ENCODE results near the gene ENTREP1. TPM values are rescaled to one million over a fixed set of nuclear protein-coding genes. Genes with fewer than 3 reads are reported as not detected.
"Not testable (repeated sequence)": the region's sequence is repeated elsewhere in the genome, so short reads cannot be mapped to it uniquely, and the experiment has no call there.

Gene ENTREP1
- polyA plus RNA-seq (ENCODE audit: insufficient read length in 4 of 4): 1 to 10 TPM; 2.9 to 8.9 (median 3.7) TPM

- DNase-seq (ENCODE audit: low read depth in 4 of 4, low spot score in 3 of 4): peak in 3 of 4 donors; percentile 19 to 36 (median 20)
These were observed at the start of gene ENTREP1 for GRCh38 chr9:69324549-69325401. Gene ENTREP1 (plus strand): TSS chr9:69325215. CDS start chr9:69325310, 95 bp downstream.

DNA sequence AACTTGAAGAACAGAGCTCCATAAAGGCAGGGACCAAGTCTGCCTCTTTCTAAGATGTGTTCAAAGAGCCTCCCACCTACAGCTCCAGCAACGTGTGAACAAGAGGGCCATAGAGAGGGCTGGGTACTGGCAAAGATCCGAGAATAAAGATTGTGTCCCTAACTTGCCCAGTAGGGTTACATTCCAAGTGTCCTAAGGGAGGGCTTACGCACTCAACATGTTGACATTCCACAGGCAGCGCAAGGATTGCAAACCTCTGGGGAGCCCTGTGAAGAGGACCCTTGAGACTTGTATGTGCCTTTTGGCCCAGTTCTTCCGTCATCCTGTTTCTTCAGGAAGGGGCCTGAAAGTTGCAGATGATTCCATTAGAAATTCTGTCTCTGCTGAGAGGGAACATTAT, 48.2 kb upstream of the ENTREP1 start:
- DNase-seq (ENCODE audit: low read depth in 4 of 4, low spot score in 3 of 4): no peak

DNA sequence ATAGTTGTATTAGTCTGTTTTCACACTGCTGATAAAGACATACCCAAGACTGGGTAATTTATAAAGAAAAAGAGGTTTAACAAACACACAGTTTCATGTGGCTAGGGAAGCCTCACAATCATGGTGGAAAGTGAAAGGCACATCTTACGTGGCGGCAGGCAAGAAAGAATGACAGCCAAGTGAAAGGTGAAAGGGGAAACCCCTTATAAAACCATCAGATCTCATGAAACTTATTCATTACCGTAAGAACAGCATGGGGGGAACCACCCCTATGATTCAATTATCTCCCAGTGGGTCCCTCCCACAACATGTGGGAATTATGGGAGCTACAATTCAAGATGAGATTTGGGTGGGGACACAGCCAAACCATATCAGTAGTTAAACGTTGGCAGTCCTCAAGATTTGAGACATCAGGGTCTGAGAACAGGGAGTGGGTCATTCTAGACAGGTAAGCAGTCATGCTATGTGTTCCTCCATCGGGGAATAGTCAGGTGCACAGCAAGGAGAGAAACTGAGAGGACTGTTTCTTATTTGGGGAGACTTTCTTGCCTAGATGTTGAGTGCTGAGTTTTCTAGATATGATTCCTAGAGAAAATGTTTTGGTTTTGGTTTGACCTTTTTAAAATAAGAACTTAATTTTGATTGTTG, 45.8 kb upstream of the ENTREP1 start:
- no peak for DNase-seq (ENCODE audit: low read depth in 4 of 4, low spot score in 3 of 4)

GRCh38 chr9:69279733-69280132, 45.3 kb upstream of the ENTREP1 start:
- DNase-seq (ENCODE audit: low read depth in 4 of 4, low spot score in 3 of 4): no peak

- no peak for DNase-seq (ENCODE audit: low read depth in 4 of 4, low spot score in 3 of 4)
These were observed 42.0 kb upstream of the ENTREP1 start for GRCh38 chr9:69283003-69283402.

DNA sequence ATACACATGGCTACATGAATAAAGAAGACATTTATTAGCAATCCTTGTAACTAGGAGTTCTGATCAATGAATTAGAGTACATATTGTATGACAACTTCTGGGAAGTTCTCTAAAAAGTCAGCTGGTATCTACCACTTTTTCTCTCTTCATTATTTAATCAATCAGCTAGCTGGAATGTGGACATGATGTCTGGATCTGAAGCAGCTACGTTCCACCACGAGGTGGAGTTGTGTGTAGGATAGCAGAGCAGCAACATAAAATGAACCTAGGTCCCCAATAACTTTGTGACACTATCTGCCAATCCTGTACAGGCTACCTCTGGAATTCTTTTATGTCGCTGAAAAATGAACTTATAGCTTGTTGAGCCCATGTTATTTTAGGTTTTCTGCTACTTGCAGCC, 32.9 kb upstream of the ENTREP1 start:
- no peak for DNase-seq (ENCODE audit: low read depth in 4 of 4, low spot score in 3 of 4)

DNA sequence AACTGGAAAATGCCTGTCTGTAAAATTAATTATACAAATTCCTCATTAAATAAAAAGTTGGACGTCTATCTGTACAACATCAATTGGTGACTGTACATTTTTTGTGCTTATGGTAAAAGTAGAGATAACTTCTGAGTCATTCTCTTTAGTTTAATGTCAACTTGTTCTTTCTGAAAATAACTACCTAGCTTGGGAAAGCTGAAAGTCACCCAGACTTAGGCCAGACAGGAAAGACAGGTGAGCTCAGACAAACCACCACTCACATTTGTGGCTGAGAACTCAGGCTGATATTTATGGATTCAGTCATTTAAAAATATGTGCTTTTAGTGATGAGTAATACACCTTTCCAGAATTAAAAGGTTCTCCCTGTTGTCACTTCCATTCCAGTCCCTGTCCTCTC, 31.9 kb upstream of the ENTREP1 start:
- DNase-seq (ENCODE audit: low read depth in 4 of 4, low spot score in 3 of 4): no peak

DNA sequence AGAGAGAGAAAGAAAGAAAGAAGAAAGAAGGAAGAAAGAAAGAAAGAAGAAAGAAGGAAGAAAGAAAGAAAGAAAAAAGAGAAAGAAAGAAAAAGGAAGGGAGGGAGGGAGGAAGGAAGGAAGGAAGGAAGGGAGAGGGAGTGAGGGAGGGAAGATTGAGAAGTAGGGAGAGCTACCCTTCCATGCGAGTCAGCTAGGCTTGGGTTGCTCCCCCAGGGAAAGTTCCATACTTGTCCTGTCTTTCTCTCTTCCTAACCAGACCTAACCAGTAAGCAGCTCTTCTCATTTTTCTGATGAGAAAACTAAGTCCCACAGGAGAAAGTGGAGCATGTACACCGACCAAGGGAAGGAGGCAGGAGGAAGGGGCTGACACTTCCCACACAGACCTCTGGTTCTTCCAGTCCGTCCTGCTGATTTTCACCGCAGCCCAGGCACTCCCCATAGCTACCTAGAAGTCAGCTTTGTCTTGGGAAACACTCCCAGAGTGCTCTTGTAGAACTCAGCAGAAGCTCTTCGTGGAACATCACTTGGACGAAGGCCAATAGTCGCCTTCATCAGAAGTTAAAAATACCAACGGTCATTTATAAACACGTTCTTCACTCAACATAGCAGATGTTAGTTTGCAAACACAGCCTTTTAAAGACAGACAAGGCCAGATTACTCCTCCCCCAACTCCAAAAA, 29.0 kb upstream of the ENTREP1 start:
- no peak for DNase-seq (ENCODE audit: low read depth in 4 of 4, low spot score in 3 of 4)

DNA sequence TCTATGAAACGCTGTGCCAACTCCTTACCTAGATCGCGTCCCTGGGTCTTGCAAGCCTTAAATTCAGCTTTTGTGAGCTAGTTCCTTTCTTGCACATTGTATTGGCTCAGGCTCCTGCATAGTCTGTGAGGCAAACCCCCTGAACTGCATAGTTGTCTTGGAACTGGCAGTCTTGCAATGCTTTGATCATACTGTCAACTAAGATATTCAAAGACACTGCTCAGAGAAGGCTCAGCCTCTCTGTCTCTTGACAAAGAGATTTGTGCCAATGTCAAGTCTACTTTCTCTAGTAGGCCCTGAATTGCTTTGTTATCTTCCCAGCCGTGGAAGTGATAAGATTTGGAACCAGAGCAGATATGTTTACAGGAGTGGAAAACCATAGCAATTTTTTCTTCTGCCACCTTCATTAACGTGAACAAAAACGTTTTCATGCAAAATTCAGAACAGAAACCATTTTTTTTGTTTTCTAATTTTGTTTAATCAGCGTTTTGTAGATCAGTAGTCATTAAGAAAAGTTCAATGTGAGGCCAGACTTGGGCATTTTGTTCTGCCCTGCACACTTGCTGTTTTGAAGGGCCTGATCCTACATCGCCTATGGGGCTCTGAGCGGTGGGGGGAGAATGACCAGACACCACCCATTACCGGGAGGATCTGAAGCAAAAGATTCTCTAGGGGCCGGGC, 27.6 kb upstream of the ENTREP1 start:
- no peak for DNase-seq (ENCODE audit: low read depth in 4 of 4, low spot score in 3 of 4)

DNA sequence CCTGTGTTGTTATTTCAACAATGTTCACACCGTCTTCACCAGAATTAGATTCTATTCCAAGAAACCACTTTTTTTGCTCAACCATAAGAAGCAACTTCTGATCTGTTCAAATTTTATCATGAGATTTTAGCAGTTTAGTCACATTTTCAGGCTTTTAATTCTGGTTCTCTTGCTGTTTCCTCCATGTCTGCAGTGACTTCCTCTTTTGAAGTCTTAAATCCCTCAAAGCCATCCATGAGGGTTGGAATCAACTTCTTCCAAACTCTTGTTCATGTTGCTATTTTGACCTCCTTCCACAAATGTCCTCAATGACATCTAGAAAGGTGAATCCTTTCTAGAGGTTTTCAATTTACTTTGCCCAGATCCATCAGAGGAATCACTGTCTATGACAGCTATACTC, 25.7 kb upstream of the ENTREP1 start:
- no peak for DNase-seq (ENCODE audit: low read depth in 4 of 4, low spot score in 3 of 4)

GRCh38 chr9:69299826-69300225, 25.2 kb upstream of the ENTREP1 start:
- no peak for DNase-seq (ENCODE audit: low read depth in 4 of 4, low spot score in 3 of 4)

- DNase-seq (ENCODE audit: low read depth in 4 of 4, low spot score in 3 of 4): no peak
These were observed 21.7 kb upstream of the ENTREP1 start for GRCh38 chr9:69303331-69303730.

DNA sequence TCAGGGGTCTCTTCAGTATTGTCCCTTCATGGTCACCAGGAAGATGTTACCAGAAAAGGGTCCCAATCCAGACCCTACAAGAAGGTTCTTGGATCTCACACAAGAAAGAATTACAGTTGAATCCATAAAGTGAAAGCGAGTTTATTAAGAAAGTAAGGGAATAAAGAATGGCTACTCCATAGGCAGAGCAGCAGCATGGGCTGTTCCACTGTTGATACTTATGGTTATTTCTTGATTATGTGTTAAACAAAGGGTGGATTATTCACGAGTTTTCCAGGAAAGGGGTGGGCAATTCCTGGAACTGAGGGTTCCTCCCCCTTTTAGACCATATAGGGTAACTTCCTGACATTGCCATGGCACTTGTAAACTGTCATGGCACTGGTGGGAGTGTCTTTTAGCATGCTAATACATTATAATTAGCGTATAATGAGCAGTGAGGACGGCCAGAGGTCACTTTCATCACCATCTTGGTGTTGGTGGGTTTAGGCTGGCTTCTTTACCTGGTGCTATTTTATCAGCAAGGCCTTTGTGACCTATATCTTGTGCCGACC, 18.0 kb upstream of the ENTREP1 start:
- DNase-seq (ENCODE audit: low read depth in 4 of 4, low spot score in 3 of 4): not testable (repeated sequence)

DNA sequence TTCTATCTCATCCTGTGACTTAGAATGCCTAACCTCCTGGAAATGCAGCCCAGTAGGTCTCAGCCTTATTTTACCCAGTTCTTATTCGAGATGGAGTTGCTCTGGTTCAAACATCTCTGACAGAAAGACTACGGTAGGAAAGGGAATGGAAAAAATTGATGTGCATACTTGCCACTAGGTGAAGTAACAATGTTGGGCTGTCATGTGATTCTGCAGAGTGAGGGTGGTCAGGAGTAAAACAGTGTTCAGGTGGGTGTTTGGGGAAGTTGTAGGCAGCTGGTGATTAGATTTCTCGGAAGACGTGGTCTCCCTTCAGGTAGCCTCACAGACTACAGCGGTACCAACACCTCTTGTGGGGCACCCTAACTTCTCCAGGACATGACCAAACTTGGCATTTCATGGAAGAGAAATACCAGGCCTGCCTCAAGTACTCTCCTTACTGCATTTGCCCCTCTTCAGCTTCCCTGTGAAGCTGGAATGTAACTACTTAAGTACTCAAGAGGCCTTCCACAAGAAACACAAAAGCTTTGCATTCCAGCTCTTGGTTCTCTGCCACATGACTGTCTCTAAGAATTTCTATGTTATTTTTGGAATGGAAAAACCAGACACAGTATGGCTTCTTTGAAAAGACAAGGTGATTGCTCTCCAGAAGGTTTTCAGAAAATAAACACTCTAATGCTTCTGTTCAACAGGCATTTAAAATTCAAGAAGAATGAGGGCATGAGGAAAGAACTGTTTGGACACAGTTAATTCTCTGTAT, 17.4 kb upstream of the ENTREP1 start:
- peak in 1 of 4 donors; percentile 19 for DNase-seq (ENCODE audit: low read depth in 4 of 4, low spot score in 3 of 4)

GRCh38 chr9:69308206-69308931, 16.6 kb upstream of the ENTREP1 start:
- no peak for DNase-seq (ENCODE audit: low read depth in 4 of 4, low spot score in 3 of 4)

GRCh38 chr9:69313175-69313574, 11.8 kb upstream of the ENTREP1 start:
- DNase-seq (ENCODE audit: low read depth in 4 of 4, low spot score in 3 of 4): no peak

DNA sequence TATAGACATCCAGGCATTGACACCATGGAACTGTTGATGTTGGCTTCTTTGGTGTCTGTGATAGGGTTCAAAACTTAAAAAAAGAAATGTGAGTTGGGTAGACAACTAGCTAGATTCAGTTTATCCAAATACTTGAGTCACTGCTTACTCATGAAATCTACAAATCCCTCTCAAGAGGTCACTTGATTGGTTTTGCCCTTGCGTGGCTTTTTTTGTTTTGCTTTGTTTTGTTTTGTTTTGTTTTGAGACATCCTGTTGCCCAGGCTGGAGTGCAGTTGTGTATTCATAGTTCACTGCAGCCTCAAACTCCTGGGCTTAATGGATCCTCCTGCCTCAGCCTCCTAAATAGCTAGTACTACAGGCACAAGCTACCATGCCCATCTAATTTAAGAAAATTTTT, 10.5 kb upstream of the ENTREP1 start:
- no peak for DNase-seq (ENCODE audit: low read depth in 4 of 4, low spot score in 3 of 4)

DNA sequence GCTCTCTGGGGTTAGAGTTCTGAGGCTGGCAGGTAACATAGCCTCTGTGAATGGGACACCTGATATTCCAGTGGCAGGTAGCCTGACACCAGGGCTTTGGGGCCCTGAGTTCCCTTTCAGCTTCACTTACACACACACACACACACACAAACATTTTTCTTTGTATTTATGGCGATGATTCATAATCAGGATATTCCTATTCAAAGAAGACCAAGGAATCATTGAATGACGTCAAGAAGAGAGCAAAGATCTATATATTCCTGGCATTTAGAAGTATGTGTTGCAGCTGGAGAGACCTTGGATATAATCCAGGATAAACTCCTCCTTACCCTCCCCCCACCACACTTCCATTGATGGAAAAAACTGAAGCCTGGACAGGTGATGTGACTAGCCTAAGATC, 7.9 kb upstream of the ENTREP1 start:
- DNase-seq (ENCODE audit: low read depth in 4 of 4, low spot score in 3 of 4): no peak

GRCh38 chr9:69317894-69318293, 7.1 kb upstream of the ENTREP1 start:
- DNase-seq (ENCODE audit: low read depth in 4 of 4, low spot score in 3 of 4): no peak
